ENCODE measurements around the gene MYH16. TPM values are rescaled to one million over a fixed set of nuclear protein-coding genes. Genes with fewer than 3 reads are reported as not detected.
"Not testable (repeated sequence)": the region's sequence is repeated elsewhere in the genome, so short reads cannot be mapped to it uniquely, and the experiment has no call there.

The MYH16 gene
- total RNA-seq, 2 experiments from 2014 or later = not detected

DNA sequence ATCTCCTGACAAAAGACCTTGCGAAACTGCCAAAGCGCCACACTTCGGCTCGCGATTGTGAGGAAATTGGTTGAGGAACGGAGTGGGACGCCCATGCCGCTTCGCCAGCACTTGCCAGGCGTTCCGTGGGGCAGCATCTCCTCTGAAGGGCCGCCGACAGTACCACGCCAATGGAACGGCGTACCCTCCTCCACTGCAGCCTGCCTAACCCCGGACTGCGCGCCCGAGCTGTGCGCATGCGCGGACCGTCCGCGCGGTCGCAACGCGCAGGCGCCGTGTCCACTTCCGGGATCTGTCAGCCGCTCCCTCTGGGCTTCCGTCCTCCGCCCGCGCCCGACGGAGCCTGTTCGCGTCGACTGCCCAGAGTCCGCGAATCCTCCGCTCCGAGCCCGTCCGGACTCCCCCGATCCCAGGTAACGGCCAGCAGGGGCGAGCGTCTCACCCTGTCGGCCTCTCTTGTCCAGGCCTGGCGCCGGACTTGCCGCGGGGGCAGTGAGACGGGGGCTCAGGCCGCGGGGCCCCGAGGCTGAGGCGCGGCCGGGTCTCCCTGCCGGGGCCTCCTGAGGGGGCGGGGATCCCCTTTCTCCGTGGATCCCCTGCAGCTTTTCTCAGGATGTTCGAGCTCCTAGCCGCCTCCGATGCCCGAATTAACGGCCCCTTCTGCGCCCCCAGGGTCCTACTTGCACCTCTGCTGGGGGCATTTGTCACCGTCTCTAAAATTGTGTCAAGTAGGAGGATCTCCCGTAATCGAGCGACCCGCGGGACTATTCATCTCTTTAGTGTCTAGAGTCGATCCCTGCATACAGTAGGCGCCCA is 53.2 kb downstream of the MYH16 start, which contains the start of gene ARPC1A:
Gene ARPC1A (plus strand): TSS at position 307 of the 816 bp plus-strand sequence. CDS start 7,456 bp downstream, outside the sequence.
- Mint-ChIP-seq H3K4me1 (peaks cover 40% of the 10 kb centered on the region), H3K4me3 (peak within 1 kb of the TSS; percentile 85), H3K36me3 (ENCODE audit: low read depth) (peaks cover 13% of the 10 kb centered on the region), H3K9me3 (ENCODE audit: low read depth) (no peaks in the 10 kb centered on the region), H3K27me3 (no peaks in the 10 kb centered on the region), H3K27ac (peak within 1 kb of the TSS; percentile 75)
- DNase-seq (peak; percentile 95), ATAC-seq (peak; percentile 86)
- POLR2A ChIA-PET = interaction anchor here (0.6 kb wide), 1 partner anchor 103 kb away, joined by 8 read pairs; no protein-coding TSS in a partner anchor
- intact Hi-C loops (cut with DNase I, micrococcal nuclease) = loop anchor here (1.0 to 5.0 kb wide), 7 partner anchors 49 to 448 kb away; partner anchors contain the start of genes SMURF1 (in 2 of the 2), ARPC1B (in 1 of the 2), BUD31 (in 1 of the 2) and PDAP1 (in 1 of the 2)
- CTCF ChIA-PET = interaction anchor here (0.9 to 2.0 kb wide), 5 partner anchors 15 to 447 kb away, joined by 3 to 4 read pairs (median 4); no protein-coding TSS in a partner anchor

- Mint-ChIP-seq H3K27me3 (no peaks in the 10 kb centered on the region), H3K27ac (peak overlapping the region; percentile 75), H3K36me3 (ENCODE audit: low read depth) (peaks cover 17% of the 10 kb centered on the region), H3K9me3 (ENCODE audit: low read depth) (no peaks in the 10 kb centered on the region), H3K4me3 (peak overlapping the region; percentile 85), H3K4me1 (peaks cover 46% of the 10 kb centered on the region)
- intact Hi-C loops (cut with DNase I, micrococcal nuclease) = loop anchor here (2.0 to 5.0 kb wide), 4 partner anchors 82 to 449 kb away; partner anchors contain the start of genes BUD31 (in 1 of the 2), PDAP1 (in 1 of the 2), SMURF1 (in 1 of the 2) and TRRAP (in 1 of the 2)
- DNase-seq = no peak
- ChIA-PET CTCF (interaction anchor here (0.9 to 2.0 kb wide), 6 partner anchors 11 to 448 kb away, joined by 3 to 4 read pairs (median 4); no protein-coding TSS in a partner anchor), POLR2A (interaction anchor here (0.6 kb wide), 1 partner anchor 102 kb away, joined by 8 read pairs; no protein-coding TSS in a partner anchor)
- ATAC-seq = no peak
Observed at GRCh38 chr7:99326408-99326782, 53.8 kb downstream of the MYH16 start.

- peak; percentile 47 for DNase-seq
- ATAC-seq = peak; percentile 79
- Mint-ChIP-seq H3K4me3 (peak overlapping the region; percentile 32), H3K36me3 (ENCODE audit: low read depth) (peaks cover 40% of the 10 kb centered on the region), H3K4me1 (peaks cover 50% of the 10 kb centered on the region), H3K27ac (peak overlapping the region; percentile 92)
- H3K27me3 Mint-ChIP-seq; H3K9me3 Mint-ChIP-seq (ENCODE audit: low read depth); intact Hi-C loops (cut with DNase I, micrococcal nuclease); POLR2A ChIA-PET: not testable (repeated sequence)
- CTCF ChIA-PET = interaction anchor here (1.6 to 2.2 kb wide), 2 partner anchors 8 to 35 kb away, joined by 6 to 7 read pairs; no protein-coding TSS in a partner anchor
Observed at GRCh38 chr7:99330314-99330961, 57.8 kb downstream of the MYH16 start.

DNA sequence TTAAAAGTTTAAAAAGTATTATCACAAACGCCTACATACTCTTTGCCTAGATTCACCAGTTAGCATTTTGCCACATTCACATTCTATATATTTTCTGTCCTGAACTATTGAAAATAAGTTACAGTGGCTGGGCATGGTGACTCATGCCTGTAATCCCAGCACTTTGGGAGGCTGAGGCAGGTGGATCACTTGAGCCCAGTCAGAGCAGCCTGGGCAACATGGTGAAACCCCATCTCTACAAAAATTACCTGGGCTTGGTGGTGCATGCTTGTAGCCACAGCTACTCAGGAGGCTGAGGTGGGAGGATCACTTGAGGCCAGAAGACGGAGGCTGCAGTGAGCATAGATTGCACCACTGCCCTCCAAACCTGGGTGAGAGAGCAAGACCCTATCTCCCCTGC is 58.4 kb downstream of the MYH16 start:
- DNase-seq = peak; percentile 55
- ChIA-PET CTCF (interaction anchor here (0.6 kb wide), 1 partner anchor 273 kb away, joined by 3 read pairs; no protein-coding TSS in a partner anchor), POLR2A (no interaction called here)
- peaks cover 41% of the 10 kb centered on the region for H3K36me3 Mint-ChIP-seq (ENCODE audit: low read depth)
- H3K27me3 Mint-ChIP-seq = no peaks in the 10 kb centered on the region
- no peaks in the 10 kb centered on the region for H3K9me3 Mint-ChIP-seq (ENCODE audit: low read depth)
- H3K4me1 Mint-ChIP-seq = peaks cover 50% of the 10 kb centered on the region
- H3K27ac Mint-ChIP-seq = peak overlapping the region; percentile 92
- H3K4me3 Mint-ChIP-seq = peak overlapping the region; percentile 33
- intact Hi-C loops (cut with DNase I, micrococcal nuclease) = no loop called here
- ATAC-seq = peak; percentile 64

- ATAC-seq (no peak), DNase-seq (no peak)
- no peak overlapping the region for H3K27ac Mint-ChIP-seq
- CTCF ChIA-PET = no interaction called here
- POLR2A ChIA-PET = no interaction called here
- peaks cover 11% of the 10 kb centered on the region for H3K4me1 Mint-ChIP-seq
- H3K4me3 Mint-ChIP-seq = no peak overlapping the region
- intact Hi-C loops (cut with DNase I, micrococcal nuclease) = no loop called here
- H3K36me3 Mint-ChIP-seq (ENCODE audit: low read depth) = peaks cover 49% of the 10 kb centered on the region
- no peaks in the 10 kb centered on the region for H3K27me3 Mint-ChIP-seq
- no peaks in the 10 kb centered on the region for H3K9me3 Mint-ChIP-seq (ENCODE audit: low read depth)
Observed at GRCh38 chr7:99339595-99339994, 67.0 kb downstream of the MYH16 start.

- intact Hi-C loops (cut with DNase I, micrococcal nuclease) = no loop called here
- no peak for DNase-seq
Observed at GRCh38 chr7:99340659-99341058, 68.0 kb downstream of the MYH16 start.

DNA sequence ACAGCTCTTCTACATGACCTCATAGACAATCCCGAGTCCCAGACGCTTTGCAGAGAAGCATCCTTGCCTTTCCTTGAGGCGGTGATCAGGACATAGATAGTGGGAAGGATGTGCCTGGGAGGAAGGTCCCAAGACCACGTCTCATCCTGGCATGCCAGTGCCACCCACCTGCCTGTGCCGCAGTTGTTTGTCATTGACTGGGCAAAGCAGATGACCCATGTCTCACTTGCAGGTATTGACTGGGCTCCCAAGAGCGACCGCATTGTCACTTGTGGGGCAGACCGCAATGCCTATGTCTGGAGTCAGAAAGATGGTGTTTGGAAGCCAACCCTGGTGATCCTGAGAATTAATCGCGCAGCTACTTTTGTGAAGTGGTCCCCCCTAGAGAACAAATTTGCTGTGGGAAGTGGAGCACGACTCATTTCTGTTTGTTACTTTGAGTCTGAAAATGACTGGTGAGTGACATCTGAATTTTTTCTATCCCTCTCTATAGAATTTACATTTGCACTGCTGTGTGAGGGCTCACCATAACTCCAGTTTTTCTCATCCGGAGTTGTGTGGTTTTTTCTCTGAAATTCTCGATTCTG is 71.5 kb downstream of the MYH16 start:
- Mint-ChIP-seq H3K9me3 (ENCODE audit: low read depth) (no peaks in the 10 kb centered on the region), H3K4me1 (peaks cover 11% of the 10 kb centered on the region), H3K27ac (peak overlapping the region; percentile 42), H3K36me3 (ENCODE audit: low read depth) (peaks cover 47% of the 10 kb centered on the region), H3K4me3 (no peak overlapping the region), H3K27me3 (no peaks in the 10 kb centered on the region)
- ATAC-seq (peak; percentile 33), DNase-seq (no peak)
- CTCF ChIA-PET = interaction anchor here (1.1 kb wide), 1 partner anchor 8 kb away, joined by 3 read pairs; no protein-coding TSS in a partner anchor
- POLR2A ChIA-PET = interaction anchor here (0.7 kb wide), 1 partner anchor 17 kb away, joined by 5 read pairs; no protein-coding TSS in a partner anchor
- intact Hi-C loops (cut with DNase I, micrococcal nuclease) = no loop called here

More at GRCh38 chr7:99340659-99341058, 68.0 kb downstream of the MYH16 start:
- ChIA-PET CTCF (interaction anchor here (0.6 to 1.5 kb wide), 2 partner anchors 12 to 289 kb away, joined by 3 read pairs; no protein-coding TSS in a partner anchor), POLR2A (no interaction called here)
- no peak for ATAC-seq
- Mint-ChIP-seq H3K27ac (no peak overlapping the region), H3K27me3 (no peaks in the 10 kb centered on the region), H3K36me3 (ENCODE audit: low read depth) (peaks cover 49% of the 10 kb centered on the region), H3K4me3 (no peak overlapping the region), H3K4me1 (peaks cover 11% of the 10 kb centered on the region), H3K9me3 (ENCODE audit: low read depth) (no peaks in the 10 kb centered on the region)

- H3K9me3 Mint-ChIP-seq (ENCODE audit: low read depth); ATAC-seq; H3K4me1 Mint-ChIP-seq; intact Hi-C loops (cut with DNase I, micrococcal nuclease); H3K4me3 Mint-ChIP-seq; DNase-seq; H3K27ac Mint-ChIP-seq; H3K27me3 Mint-ChIP-seq: not testable (repeated sequence)
- H3K36me3 Mint-ChIP-seq (ENCODE audit: low read depth) = peaks cover 28% of the 10 kb centered on the region
- POLR2A ChIA-PET = interaction anchor here (1.1 kb wide), 2 partner anchors 70 to 443 kb away, joined by 3 to 4 read pairs; no protein-coding TSS in a partner anchor
- CTCF ChIA-PET = interaction anchor here (1.5 kb wide), 1 partner anchor 15 kb away, joined by 4 read pairs; no protein-coding TSS in a partner anchor
Observed at GRCh38 chr7:99350641-99351040, 78.0 kb downstream of the MYH16 start.

GRCh38 chr7:99352247-99352646 is 79.6 kb downstream of the MYH16 start:
- Mint-ChIP-seq H3K27me3 (no peaks in the 10 kb centered on the region), H3K4me1 (no peaks in the 10 kb centered on the region), H3K9me3 (ENCODE audit: low read depth) (no peaks in the 10 kb centered on the region), H3K36me3 (ENCODE audit: low read depth) (peaks cover 27% of the 10 kb centered on the region), H3K27ac (no peak overlapping the region), H3K4me3 (no peak overlapping the region)
- CTCF ChIA-PET = interaction anchor here (1.2 kb wide), 1 partner anchor 27 kb away, joined by 4 read pairs; no protein-coding TSS in a partner anchor
- intact Hi-C loops (cut with DNase I, micrococcal nuclease) = no loop called here
- ATAC-seq (no peak), DNase-seq (no peak)
- POLR2A ChIA-PET = no interaction called here

DNA sequence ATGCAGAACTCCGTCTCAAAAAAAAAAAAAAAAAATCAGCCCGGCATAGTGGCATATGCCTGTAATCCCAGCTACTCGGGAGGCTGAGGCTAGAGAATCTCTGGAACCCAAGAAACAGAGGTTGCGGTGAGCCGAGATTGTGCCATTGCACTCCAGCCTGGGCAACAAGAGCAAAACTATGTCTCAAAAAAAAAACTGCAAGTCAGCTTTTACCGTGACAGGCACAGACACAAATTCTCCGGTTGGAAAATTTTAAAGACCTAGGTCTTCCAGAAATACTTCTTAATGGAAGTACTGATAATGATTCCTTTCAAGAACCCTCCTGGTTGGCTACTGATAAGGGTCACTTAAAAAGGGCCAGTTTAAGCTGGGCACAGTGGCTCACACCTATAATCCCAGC is 82.5 kb downstream of the MYH16 start:
- ChIA-PET CTCF (interaction anchor here (0.6 to 0.7 kb wide), 2 partner anchors 19 to 31 kb away, joined by 3 read pairs; no protein-coding TSS in a partner anchor), POLR2A (interaction anchor here (0.7 kb wide), 1 partner anchor 7 kb away, joined by 3 read pairs; no protein-coding TSS in a partner anchor)
- Mint-ChIP-seq H3K4me1 (no peaks in the 10 kb centered on the region), H3K27me3 (no peaks in the 10 kb centered on the region), H3K27ac (no peak overlapping the region), H3K4me3 (no peak overlapping the region), H3K36me3 (ENCODE audit: low read depth) (peaks cover 34% of the 10 kb centered on the region), H3K9me3 (ENCODE audit: low read depth) (no peaks in the 10 kb centered on the region)
- DNase-seq (no peak), ATAC-seq (no peak)
- intact Hi-C loops (cut with DNase I, micrococcal nuclease) = no loop called here

Measured in activated CD4-positive, alpha-beta T cell treated with anti-CD3 and anti-CD28 coated beads for 36 hours (primary cell).